ENCODE data around the gene NEU3.

DNA sequence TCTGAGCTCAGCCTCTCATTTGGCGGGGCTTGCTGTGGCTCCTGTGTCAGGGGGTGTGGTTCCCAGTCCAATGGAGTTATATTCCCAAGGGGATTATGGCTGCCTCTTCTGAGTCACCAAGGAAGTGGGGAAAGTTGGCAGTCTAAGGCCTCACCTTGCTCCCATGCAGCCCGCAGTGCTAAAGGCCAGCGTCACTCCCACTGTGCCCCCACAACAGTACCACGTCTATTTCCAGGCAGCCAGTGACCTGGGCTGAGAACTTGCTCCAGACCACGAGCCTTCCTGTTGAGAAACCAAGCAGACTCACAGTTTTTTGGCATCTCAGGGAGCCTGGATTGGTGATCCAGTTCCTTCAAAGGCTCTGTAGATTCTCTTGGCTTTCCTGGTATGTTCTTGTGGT lies 62.3 kb downstream of the NEU3 start:
- TF ChIP-seq CTCF (IDR thresholded peaks at IDR 0.05; ENCODE audit: low read length) (no peak), EZH2phosphoT487 (IDR thresholded peaks at IDR 0.05; ENCODE audit: low read length) (no peak), EZH2 (optimal IDR thresholded peaks at IDR 0.05; ENCODE audit: low read depth, low read length) (no peak)
